IPS-15b (cell line): ENCODE results near the gene SEC24B.
"Not testable (repeated sequence)": the region's sequence is repeated elsewhere in the genome, so short reads cannot be mapped to it uniquely, and the experiment has no call there.

Experiments
- H3K27me3 ChIP-seq: one replicate; pipeline ENCODE4 v1.6.1; 2013; ENCODE audit warnings: low read length; ENCODE audit not compliant: control insufficient read depth, insufficient read depth
- H3K36me3 ChIP-seq: one replicate; pipeline ENCODE4 v1.6.1; 2013; ENCODE audit warnings: low read length; ENCODE audit not compliant: control insufficient read depth, insufficient read depth
- H3K4me1 ChIP-seq: one replicate; pipeline ENCODE4 v1.6.1; 2013; ENCODE audit warnings: mild to moderate bottlenecking, low read length; ENCODE audit not compliant: control insufficient read depth, insufficient read depth
- H3K4me3 ChIP-seq: one replicate; pipeline ENCODE4 v1.5.1; 2013; ENCODE audit warnings: low read depth, low read length
- H3K9ac ChIP-seq: one replicate; pipeline ENCODE4 v1.6.1; 2013; ENCODE audit warnings: low read depth, mild to moderate bottlenecking, low read length
- H3K9me3 ChIP-seq: one replicate; pipeline ENCODE4 v1.6.1; 2013; ENCODE audit warnings: mild to moderate bottlenecking, low read length; ENCODE audit not compliant: control insufficient read depth, insufficient read depth

Gene SEC24B

GRCh38 chr4:109545401-109545800, 111.8 kb downstream of the SEC24B start:
- no peak overlapping the region for H3K4me3 ChIP-seq
- H3K4me1 ChIP-seq = no peaks in the 10 kb centered on the region
- no peak overlapping the region for H3K9ac ChIP-seq
- H3K27me3 ChIP-seq = no peaks in the 10 kb centered on the region
- H3K9me3 ChIP-seq = no peaks in the 10 kb centered on the region
- H3K36me3 ChIP-seq = no peaks in the 10 kb centered on the region

GRCh38 chr4:109547394-109547793, 113.8 kb downstream of the SEC24B start:
- no peak overlapping the region for H3K4me3 ChIP-seq
- H3K4me1 ChIP-seq = no peaks in the 10 kb centered on the region
- no peak overlapping the region for H3K9ac ChIP-seq
- H3K36me3 ChIP-seq = no peaks in the 10 kb centered on the region
- no peaks in the 10 kb centered on the region for H3K27me3 ChIP-seq
- H3K9me3 ChIP-seq = no peaks in the 10 kb centered on the region

DNA sequence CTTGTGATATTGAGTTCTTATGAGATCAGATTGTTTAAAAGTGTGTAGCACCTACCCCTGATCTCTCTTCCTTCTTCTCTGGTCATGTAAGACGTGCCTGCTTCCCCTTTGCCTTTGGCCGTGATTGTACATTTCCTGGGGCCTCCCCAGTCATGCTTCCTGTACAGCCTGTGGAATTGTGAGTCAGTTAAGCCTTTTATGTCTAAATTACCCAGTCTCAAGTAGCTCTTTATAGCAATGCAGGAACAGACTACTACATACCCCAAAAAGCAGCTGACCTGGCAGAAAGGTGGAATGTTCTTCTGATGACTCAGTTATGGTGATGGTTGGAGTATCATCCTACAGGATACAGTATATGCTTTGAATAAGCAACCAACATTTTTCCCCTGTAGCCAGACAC, 115.0 kb downstream of the SEC24B start:
- Histone ChIP-seq H3K4me3 (no peak overlapping the region), H3K27me3 (no peaks in the 10 kb centered on the region), H3K9me3 (no peaks in the 10 kb centered on the region), H3K4me1 (no peaks in the 10 kb centered on the region), H3K9ac (no peak overlapping the region), H3K36me3 (no peaks in the 10 kb centered on the region)

DNA sequence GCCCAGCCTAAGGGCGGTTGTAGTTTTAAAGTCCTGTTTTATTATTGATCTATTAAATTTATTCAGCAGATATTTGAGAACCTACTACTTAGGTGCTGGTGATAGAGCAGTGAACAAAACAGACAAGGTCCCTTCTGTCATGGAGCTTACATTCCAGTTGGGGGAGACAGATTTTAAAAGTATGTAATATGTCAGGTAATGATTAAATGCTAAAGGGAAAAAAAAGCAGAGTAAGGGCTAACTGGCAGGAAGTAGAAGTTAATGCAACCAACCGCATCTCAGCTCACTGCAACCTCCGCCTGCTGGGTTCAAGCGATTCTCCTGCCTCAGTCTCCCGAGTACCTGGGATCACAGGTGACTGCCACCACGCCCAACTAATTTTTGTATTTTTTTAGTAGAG, 118.6 kb downstream of the SEC24B start:
- no peaks in the 10 kb centered on the region for H3K4me1 ChIP-seq
- H3K4me3 ChIP-seq = no peak overlapping the region
- H3K36me3 ChIP-seq = no peaks in the 10 kb centered on the region
- no peak overlapping the region for H3K9ac ChIP-seq
- H3K27me3 ChIP-seq = no peaks in the 10 kb centered on the region
- H3K9me3 ChIP-seq = no peaks in the 10 kb centered on the region

GRCh38 chr4:109553130-109553529, 119.5 kb downstream of the SEC24B start:
- no peak overlapping the region for H3K4me3 ChIP-seq
- no peaks in the 10 kb centered on the region for H3K36me3 ChIP-seq
- no peaks in the 10 kb centered on the region for H3K4me1 ChIP-seq
- H3K9ac ChIP-seq = no peak overlapping the region
- H3K9me3 ChIP-seq = no peaks in the 10 kb centered on the region
- no peaks in the 10 kb centered on the region for H3K27me3 ChIP-seq

DNA sequence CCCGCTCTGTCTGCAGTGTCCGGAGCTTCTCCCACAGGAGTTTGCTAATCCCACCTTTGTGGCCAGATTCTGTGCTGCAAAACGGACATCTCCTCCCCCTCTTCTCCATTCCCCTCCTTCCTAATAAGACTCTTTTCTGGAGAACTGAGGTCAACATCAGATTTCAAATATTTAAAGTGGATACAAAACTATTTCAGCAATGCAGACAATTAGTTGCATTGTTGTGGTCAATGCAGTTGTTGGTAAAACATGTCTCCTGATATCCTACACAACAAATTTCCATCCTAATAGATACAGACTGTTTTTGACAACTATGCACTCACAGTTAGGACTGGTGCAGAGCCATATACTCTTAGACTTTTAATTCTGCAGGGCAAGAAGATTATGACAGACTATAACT, 121.4 kb downstream of the SEC24B start:
- Histone ChIP-seq H3K27me3 (no peaks in the 10 kb centered on the region), H3K36me3 (no peaks in the 10 kb centered on the region), H3K4me3 (no peak overlapping the region), H3K9ac (no peak overlapping the region), H3K9me3 (no peaks in the 10 kb centered on the region), H3K4me1 (peaks cover 2% of the 10 kb centered on the region)

DNA sequence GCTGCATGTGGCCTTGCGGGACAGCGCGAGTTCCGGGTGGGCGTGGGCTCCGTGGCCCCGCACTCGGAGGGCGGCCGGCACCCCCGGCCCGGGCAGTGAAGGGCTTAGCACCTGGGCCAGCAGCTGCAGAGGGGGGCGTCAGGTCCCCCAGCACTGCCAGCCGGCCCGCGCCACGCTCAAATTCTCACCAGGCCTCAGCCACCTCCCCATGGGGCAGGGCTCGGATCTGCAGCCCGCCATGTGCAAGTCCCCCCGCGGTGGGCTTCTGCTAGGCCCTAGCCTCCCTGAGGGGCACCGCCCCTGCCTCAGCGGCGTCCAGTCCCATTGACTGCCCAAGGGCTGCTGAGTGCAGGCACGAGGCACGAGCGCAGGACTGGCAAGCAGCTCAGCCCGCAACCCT, 123.8 kb downstream of the SEC24B start:
- H3K9me3 ChIP-seq = no peaks in the 10 kb centered on the region
- H3K4me1 ChIP-seq = peaks cover 4% of the 10 kb centered on the region
- no peak overlapping the region for H3K9ac ChIP-seq
- no peaks in the 10 kb centered on the region for H3K27me3 ChIP-seq
- no peak overlapping the region for H3K4me3 ChIP-seq
- no peaks in the 10 kb centered on the region for H3K36me3 ChIP-seq

DNA sequence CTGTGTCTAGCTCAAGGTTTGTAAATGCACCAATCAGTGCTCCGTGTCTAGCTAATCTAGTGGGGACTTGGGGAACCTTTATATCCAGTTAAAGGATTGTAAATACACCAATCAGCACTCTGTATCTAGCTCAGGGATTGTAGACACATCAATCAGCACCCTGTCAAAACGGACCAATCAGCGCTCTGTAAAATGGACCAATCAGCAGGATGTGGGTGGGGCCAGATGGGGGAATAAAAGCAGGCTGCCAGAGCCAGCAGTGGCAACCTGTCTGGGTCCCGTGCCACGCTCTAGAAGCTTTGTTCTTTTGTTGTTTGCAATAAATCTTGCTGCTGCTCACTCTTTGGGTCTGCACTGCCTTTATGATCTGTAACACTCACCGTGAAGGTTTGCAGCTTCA, 124.5 kb downstream of the SEC24B start:
- H3K27me3 ChIP-seq, H3K9me3 ChIP-seq, H3K9ac ChIP-seq, H3K4me1 ChIP-seq, H3K4me3 ChIP-seq, H3K36me3 ChIP-seq: not testable (repeated sequence)

- peak overlapping the region; percentile 93 for H3K4me3 ChIP-seq
- H3K9me3 ChIP-seq = no peaks in the 10 kb centered on the region
- H3K9ac ChIP-seq = peak overlapping the region; percentile 88
- H3K36me3 ChIP-seq = no peaks in the 10 kb centered on the region
- no peaks in the 10 kb centered on the region for H3K27me3 ChIP-seq
- H3K4me1 ChIP-seq = peaks cover 8% of the 10 kb centered on the region
Measured at GRCh38 chr4:109559625-109559982, 126.0 kb downstream of the SEC24B start.

- no peaks in the 10 kb centered on the region for H3K9me3 ChIP-seq
- H3K27me3 ChIP-seq = no peaks in the 10 kb centered on the region
- H3K4me3 ChIP-seq = peak within 1 kb of the TSS; percentile 93
- no peaks in the 10 kb centered on the region for H3K36me3 ChIP-seq
- H3K9ac ChIP-seq = peak within 1 kb of the TSS; percentile 88
- peaks cover 8% of the 10 kb centered on the region for H3K4me1 ChIP-seq
Measured at GRCh38 chr4:109559983-109560686, 126.5 kb downstream of the SEC24B start, which contains the start of gene MCUB. MCUB (plus strand) TSS chr4:109560246; CDS start chr4:109560338, 92 bp downstream.

- peaks cover 8% of the 10 kb centered on the region for H3K4me1 ChIP-seq
- peak overlapping the region; percentile 54 for H3K9ac ChIP-seq
- no peaks in the 10 kb centered on the region for H3K27me3 ChIP-seq
- no peaks in the 10 kb centered on the region for H3K9me3 ChIP-seq
- H3K36me3 ChIP-seq = no peaks in the 10 kb centered on the region
- peak overlapping the region; percentile 93 for H3K4me3 ChIP-seq
Measured at GRCh38 chr4:109560687-109561461, 127.3 kb downstream of the SEC24B start.
